Tibial artery (tissue), 4 donors: ENCODE results near the gene PTGER3.

ENCODE experiments used
- DNase-seq, 2 donors: peaks; one replicate each; pipeline ENCODE4 v3.0.0-alpha.2; 2019
- H3K27ac ChIP-seq, 2 donors: fragments of 200-600 bp; sonication (generic) in 1 of 2; 1 replicate in 1 of 2; 2 replicates in 1 of 2; pipeline ENCODE4 v1.5.1; 2018 to 2019; ENCODE audit warnings: mild to moderate bottlenecking in 1 of 2
- H3K27me3 ChIP-seq, 2 donors: fragments of 200-600 bp; sonication (generic) in 1 of 2; one replicate each; pipeline versions ENCODE4 v1.5.1 to v1.6.0; 2016 to 2019
- H3K36me3 ChIP-seq, 3 donors: fragments of 200-600 bp; sonication (generic) in 2 of 3; one replicate each; pipeline ENCODE4 v1.5.1; 2016 to 2019; ENCODE audit warnings: mild to moderate bottlenecking in 2 of 3
- H3K4me1 ChIP-seq, 4 donors: fragments of 200-600 bp; sonication (generic) in 2 of 4; 1 replicate in 3 of 4; 2 replicates in 1 of 4; pipeline ENCODE4 v1.5.1; 2016 to 2019
- H3K4me3 ChIP-seq, 2 donors: fragments of 200-600 bp; sonication (generic) in 1 of 2; 1 replicate in 1 of 2; 2 replicates in 1 of 2; pipeline ENCODE4 v1.5.1; 2018 to 2019; ENCODE audit warnings: mild to moderate bottlenecking in 2 of 2
- H3K9me3 ChIP-seq, 3 donors: fragments of 200-600 bp; sonication (generic) in 1 of 3; one replicate each; pipeline ENCODE4 v1.5.1; 2016 to 2019
- CTCF ChIP-seq, 2 experiments: fragments of 200-600 bp in 1 of 2; fragments of 450-650 bp in 1 of 2; IDR thresholded peaks; one replicate each; pipeline ENCODE4 v1.5.1; 2017 to 2019; ENCODE audit warnings: antibody characterized with exemption in 2 of 2, mild to moderate bottlenecking in 1 of 2, moderate library complexity in 1 of 2
- intact Hi-C: fragments of 100-400 bp; cut with DNase I; formaldehyde crosslinking; loops from one replicate; pipeline ENCODE4 v1.15.0; 2023; ENCODE audit warnings: low total_unique reads

PTGER3 gene

GRCh38 chr1:71049951-71050598, 2.5 kb upstream of the PTGER3 start:
- DNase-seq = no peak
- Histone ChIP-seq H3K27me3 (no peaks in the 10 kb centered on the region), H3K4me1 (peaks cover 0 to 12% (median 1%) of the 10 kb centered on the region in 4 donors), H3K4me3 (no peak overlapping the region), H3K27ac (no peak overlapping the region), H3K9me3 (no peaks in the 10 kb centered on the region), H3K36me3 (no peaks in the 10 kb centered on the region)
- intact Hi-C loops = loop anchor here (5.0 to 10.0 kb wide), 2 partner anchors 175 to 523 kb away; no protein-coding TSS in a partner anchor
- peak; percentile 78 to 89 for TF ChIP-seq CTCF (IDR thresholded peaks at IDR 0.05)

GRCh38 chr1:71046891-71047634, 553 bp downstream of the PTGER3 start:
- Histone ChIP-seq H3K9me3 (no peaks in the 10 kb centered on the region), H3K4me3 (peak overlapping the region; percentile 86 to 90), H3K27me3 (no peaks in the 10 kb centered on the region), H3K36me3 (no peaks in the 10 kb centered on the region), H3K4me1 (peaks cover 6 to 22% (median 11%) of the 10 kb centered on the region in 4 donors), H3K27ac (peak overlapping the region; percentile 83)
- peak in 1 of 2 donors; percentile 69 for DNase-seq
- intact Hi-C loops = loop anchor here (10.0 kb wide), 1 partner anchor 172 kb away; no protein-coding TSS in a partner anchor
- no peak for TF ChIP-seq CTCF (IDR thresholded peaks at IDR 0.05)

GRCh38 chr1:71045463-71046028, 2.1 kb downstream of the PTGER3 start:
- Histone ChIP-seq H3K4me1 (peaks cover 6 to 28% (median 11%) of the 10 kb centered on the region in 4 donors), H3K27ac (peak overlapping the region; percentile 57 to 83), H3K9me3 (no peaks in the 10 kb centered on the region), H3K36me3 (no peaks in the 10 kb centered on the region), H3K27me3 (no peaks in the 10 kb centered on the region), H3K4me3 (peak overlapping the region; percentile 86 to 90)
- intact Hi-C loops = loop anchor here (10.0 kb wide), 1 partner anchor 171 kb away; no protein-coding TSS in a partner anchor
- no peak for TF ChIP-seq CTCF (IDR thresholded peaks at IDR 0.05)
- DNase-seq = peak in 1 of 2 donors; percentile 54

GRCh38 chr1:71044833-71045232, 2.8 kb downstream of the PTGER3 start:
- no peak for DNase-seq
- Histone ChIP-seq H3K9me3 (no peaks in the 10 kb centered on the region), H3K4me3 (peak overlapping the region; percentile 86 to 90), H3K4me1 (peaks cover 6 to 35% (median 11%) of the 10 kb centered on the region in 4 donors), H3K27ac (peak overlapping the region; percentile 57 to 83), H3K36me3 (no peaks in the 10 kb centered on the region), H3K27me3 (no peaks in the 10 kb centered on the region)
- intact Hi-C loops = loop anchor here (10.0 kb wide), 1 partner anchor 170 kb away; no protein-coding TSS in a partner anchor
- TF ChIP-seq CTCF (IDR thresholded peaks at IDR 0.05) = no peak

GRCh38 chr1:71043065-71043464, 4.6 kb downstream of the PTGER3 start:
- no peak for TF ChIP-seq CTCF (IDR thresholded peaks at IDR 0.05)
- no peak for DNase-seq
- intact Hi-C loops = loop anchor here (10.0 kb wide), 1 partner anchor 168 kb away; no protein-coding TSS in a partner anchor
- H3K36me3 ChIP-seq = no peaks in the 10 kb centered on the region
- no peaks in the 10 kb centered on the region for H3K27me3 ChIP-seq
- peak overlapping the region; percentile 30 to 46 for H3K27ac ChIP-seq
- peaks cover 6 to 48% (median 12%) of the 10 kb centered on the region in 4 donors for H3K4me1 ChIP-seq
- H3K9me3 ChIP-seq = no peaks in the 10 kb centered on the region
- peak overlapping the region in 1 of 2 donors; percentile 90 for H3K4me3 ChIP-seq
